GM12878 (cell line): Measurements from ENCODE around the gene CINP. TPM values are rescaled to one million over a fixed set of nuclear protein-coding genes. Genes with fewer than 3 reads are reported as not detected.

Experiments used
- ASH2L ChIP-seq: fragments of 300-600, 200-600 bp; sonication (generic); IDR thresholded peaks from 2 replicates; pipeline ENCODE4 v1.6.1; 2017; ENCODE audit warnings: low read depth, mild to moderate bottlenecking, borderline replicate concordance
- BCL11A ChIP-seq: IDR thresholded peaks from 2 replicates; pipeline ENCODE4 v1.6.1; 2011; ENCODE audit warnings: low read depth, low read length
- BHLHE40 ChIP-seq, 2 experiments: fragments of 450-650 bp in 1 of 2; IDR thresholded peaks; 2 replicates each; pipeline ENCODE4 v1.6.1; 2011 to 2017; ENCODE audit warnings: low read depth in 2 of 2, borderline replicate concordance in 1 of 2, improper control_type of control experiment in 1 of 2, low read length in 1 of 2, mild to moderate bottlenecking in 1 of 2
- BMI1 ChIP-seq: fragments of 450-650 bp; IDR thresholded peaks from 2 replicates; pipeline ENCODE4 v1.6.1; 2016; ENCODE audit warnings: mild to moderate bottlenecking, moderate library complexity, borderline replicate concordance
- CHD1 ChIP-seq: IDR thresholded peaks from 2 replicates; pipeline ENCODE4 v1.6.1; 2012; ENCODE audit warnings: low read depth, low read length, improper control_type of control experiment
- CREB1 ChIP-seq: IDR thresholded peaks from 2 replicates; pipeline ENCODE4 v1.6.1; 2012; ENCODE audit warnings: low read depth, mild to moderate bottlenecking, inconsistent platforms
- ESRRA ChIP-seq: IDR thresholded peaks from 2 replicates; pipeline ENCODE4 v1.6.1; 2012; ENCODE audit warnings: mild to moderate bottlenecking, low read length, improper control_type of control experiment
- MTA2 ChIP-seq: fragments of 450-650 bp; IDR thresholded peaks from 2 replicates; pipeline ENCODE4 v1.6.1; 2016; ENCODE audit warnings: low read depth, mild to moderate bottlenecking, moderate library complexity
- MTA3 ChIP-seq: IDR thresholded peaks from 2 replicates; pipeline ENCODE4 v1.6.1; 2012; ENCODE audit warnings: low read length, inconsistent platforms, borderline replicate concordance
- NFIC ChIP-seq: IDR thresholded peaks from 2 replicates; pipeline ENCODE4 v1.6.1; 2012; ENCODE audit warnings: low read depth, mild to moderate bottlenecking, inconsistent platforms, low read length, moderate library complexity
- NR2C1 ChIP-seq: fragments of 450-650 bp; IDR thresholded peaks from 2 replicates; pipeline ENCODE4 v1.6.1; 2017; ENCODE audit warnings: antibody characterized with exemption, mild to moderate bottlenecking, moderate library complexity
- NR2F1 ChIP-seq: fragments of 450-650 bp; conservative IDR thresholded peaks from 2 replicates; pipeline ENCODE4 v1.6.1; 2017; ENCODE audit warnings: mild to moderate bottlenecking
- RFX5 ChIP-seq: IDR thresholded peaks from 2 replicates; pipeline ENCODE4 v1.6.1; 2011; ENCODE audit warnings: low read depth, low read length, improper control_type of control experiment
- SMAD1 ChIP-seq: fragments of 450-650 bp; IDR thresholded peaks from 2 replicates; pipeline ENCODE4 v1.6.1; 2018; ENCODE audit warnings: mild to moderate bottlenecking, low read depth; ENCODE audit not compliant: partially characterized antibody
- SPI1 ChIP-seq: IDR thresholded peaks from 2 replicates; pipeline ENCODE4 v1.6.1; 2011; ENCODE audit warnings: low read depth, mild to moderate bottlenecking, low read length, moderate library complexity, borderline replicate concordance; ENCODE audit not compliant: insufficient read depth
- SREBF1 ChIP-seq: IDR thresholded peaks from 2 replicates; pipeline ENCODE4 v1.6.1; 2012; ENCODE audit warnings: mild to moderate bottlenecking, low read length
- TARDBP ChIP-seq: IDR thresholded peaks from 2 replicates; pipeline ENCODE4 v1.6.1; 2016; ENCODE audit warnings: borderline replicate concordance
- TCF12 ChIP-seq: IDR thresholded peaks from 2 replicates; pipeline ENCODE4 v1.6.1; 2011; ENCODE audit warnings: low read depth, mild to moderate bottlenecking, low read length
- ZNF274 ChIP-seq: IDR thresholded peaks from one replicate; pipeline ENCODE4 v1.8.0; 2011; ENCODE audit not compliant: insufficient read length, insufficient read depth
- polyA plus RNA-seq, 11 experiments: library from polyadenylated mRNA; depleted of rRNA in 4 of 11; unstranded in 6 of 11; stranded (reverse) in 5 of 11; fragments of >200 nt; fragmentation: Nextera tagmentation in 4 of 11; fragmentation: Illumina TruSeq in 1 of 11; extraction: Ambion mirVana in 4 of 11; extraction: Trizol in 1 of 11; gene quantifications; 1 replicate in 1 of 11; 2 replicates in 10 of 11; pipeline versions ENCODE4 v1.2.1 to v1.2.3, GENCODE V29; 2011 to 2016; ENCODE audit warnings: inconsistent platforms in 2 of 11, missing spikeins in 2 of 11, low read depth in 1 of 11
- total RNA-seq, 4 experiments: library from RNA; depleted of rRNA in 3 of 4; stranded (reverse); fragments of >200 nt in 3 of 4; fragmentation: Illumina TruSeq in 1 of 4; extraction: Trizol in 1 of 4; gene quantifications; 2 replicates each; pipeline versions ENCODE4 v1.2.1 to v1.2.3, GENCODE V29; 2013 to 2021
- TF ChIP-seq, protein P1 (sequence below): IDR thresholded peaks from 2 replicates; pipeline ENCODE4 v1.6.1; 2012; ENCODE audit warnings: mild to moderate bottlenecking, low read depth, low read length
- TF ChIP-seq, protein P2 (sequence below): fragments of 450-650 bp; IDR thresholded peaks from 2 replicates; pipeline ENCODE4 v1.6.1; 2016; ENCODE audit warnings: mild to moderate bottlenecking
- TF ChIP-seq, protein P3 (sequence below): fragments of 450-650 bp; IDR thresholded peaks from 2 replicates; pipeline ENCODE4 v1.6.1; 2017; ENCODE audit warnings: mild to moderate bottlenecking, moderate library complexity

CINP gene
- total and polyA plus RNA-seq, 10 of the 15 experiments (the other 5 are each of a cell fraction or from before 2014, with no cell fraction given) = 45.4 to 73.3 (median 52.9) TPM

- TF ChIP-seq, protein P1, sequence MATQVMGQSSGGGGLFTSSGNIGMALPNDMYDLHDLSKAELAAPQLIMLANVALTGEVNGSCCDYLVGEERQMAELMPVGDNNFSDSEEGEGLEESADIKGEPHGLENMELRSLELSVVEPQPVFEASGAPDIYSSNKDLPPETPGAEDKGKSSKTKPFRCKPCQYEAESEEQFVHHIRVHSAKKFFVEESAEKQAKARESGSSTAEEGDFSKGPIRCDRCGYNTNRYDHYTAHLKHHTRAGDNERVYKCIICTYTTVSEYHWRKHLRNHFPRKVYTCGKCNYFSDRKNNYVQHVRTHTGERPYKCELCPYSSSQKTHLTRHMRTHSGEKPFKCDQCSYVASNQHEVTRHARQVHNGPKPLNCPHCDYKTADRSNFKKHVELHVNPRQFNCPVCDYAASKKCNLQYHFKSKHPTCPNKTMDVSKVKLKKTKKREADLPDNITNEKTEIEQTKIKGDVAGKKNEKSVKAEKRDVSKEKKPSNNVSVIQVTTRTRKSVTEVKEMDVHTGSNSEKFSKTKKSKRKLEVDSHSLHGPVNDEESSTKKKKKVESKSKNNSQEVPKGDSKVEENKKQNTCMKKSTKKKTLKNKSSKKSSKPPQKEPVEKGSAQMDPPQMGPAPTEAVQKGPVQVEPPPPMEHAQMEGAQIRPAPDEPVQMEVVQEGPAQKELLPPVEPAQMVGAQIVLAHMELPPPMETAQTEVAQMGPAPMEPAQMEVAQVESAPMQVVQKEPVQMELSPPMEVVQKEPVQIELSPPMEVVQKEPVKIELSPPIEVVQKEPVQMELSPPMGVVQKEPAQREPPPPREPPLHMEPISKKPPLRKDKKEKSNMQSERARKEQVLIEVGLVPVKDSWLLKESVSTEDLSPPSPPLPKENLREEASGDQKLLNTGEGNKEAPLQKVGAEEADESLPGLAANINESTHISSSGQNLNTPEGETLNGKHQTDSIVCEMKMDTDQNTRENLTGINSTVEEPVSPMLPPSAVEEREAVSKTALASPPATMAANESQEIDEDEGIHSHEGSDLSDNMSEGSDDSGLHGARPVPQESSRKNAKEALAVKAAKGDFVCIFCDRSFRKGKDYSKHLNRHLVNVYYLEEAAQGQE = no peak
- no peak for TF ChIP-seq MTA3
- no peak for TF ChIP-seq ASH2L
- TF ChIP-seq CHD1 = no peak
- peak; percentile 98 for TF ChIP-seq BMI1
- TF ChIP-seq NR2C1 = no peak
- TF ChIP-seq BHLHE40 (IDR thresholded peaks at IDR 0.05; ENCODE audit: borderline replicate concordance in 1 of 2, low read depth in 2 of 2, low read length in 1 of 2) = no peak; a peak in 1 of 4 replicates
- TF ChIP-seq NR2F1 = no peak
- TF ChIP-seq NFIC = no peak
- no peak for TF ChIP-seq SMAD1
- no peak for TF ChIP-seq BCL11A
- TF ChIP-seq SREBF1 = no peak
- TF ChIP-seq, protein P2, sequence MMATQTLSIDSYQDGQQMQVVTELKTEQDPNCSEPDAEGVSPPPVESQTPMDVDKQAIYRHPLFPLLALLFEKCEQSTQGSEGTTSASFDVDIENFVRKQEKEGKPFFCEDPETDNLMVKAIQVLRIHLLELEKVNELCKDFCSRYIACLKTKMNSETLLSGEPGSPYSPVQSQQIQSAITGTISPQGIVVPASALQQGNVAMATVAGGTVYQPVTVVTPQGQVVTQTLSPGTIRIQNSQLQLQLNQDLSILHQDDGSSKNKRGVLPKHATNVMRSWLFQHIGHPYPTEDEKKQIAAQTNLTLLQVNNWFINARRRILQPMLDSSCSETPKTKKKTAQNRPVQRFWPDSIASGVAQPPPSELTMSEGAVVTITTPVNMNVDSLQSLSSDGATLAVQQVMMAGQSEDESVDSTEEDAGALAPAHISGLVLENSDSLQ = 0 out of 2 replicates have a peak, but pooled peaks have one; percentile 11
- TF ChIP-seq CREB1 = no peak
- TF ChIP-seq TCF12 = no peak
- TF ChIP-seq ESRRA = no peak
- no peak for TF ChIP-seq MTA2
- no peak for TF ChIP-seq TARDBP
- TF ChIP-seq ZNF274 = no peak
- no peak for TF ChIP-seq SPI1
- TF ChIP-seq, protein P3, sequence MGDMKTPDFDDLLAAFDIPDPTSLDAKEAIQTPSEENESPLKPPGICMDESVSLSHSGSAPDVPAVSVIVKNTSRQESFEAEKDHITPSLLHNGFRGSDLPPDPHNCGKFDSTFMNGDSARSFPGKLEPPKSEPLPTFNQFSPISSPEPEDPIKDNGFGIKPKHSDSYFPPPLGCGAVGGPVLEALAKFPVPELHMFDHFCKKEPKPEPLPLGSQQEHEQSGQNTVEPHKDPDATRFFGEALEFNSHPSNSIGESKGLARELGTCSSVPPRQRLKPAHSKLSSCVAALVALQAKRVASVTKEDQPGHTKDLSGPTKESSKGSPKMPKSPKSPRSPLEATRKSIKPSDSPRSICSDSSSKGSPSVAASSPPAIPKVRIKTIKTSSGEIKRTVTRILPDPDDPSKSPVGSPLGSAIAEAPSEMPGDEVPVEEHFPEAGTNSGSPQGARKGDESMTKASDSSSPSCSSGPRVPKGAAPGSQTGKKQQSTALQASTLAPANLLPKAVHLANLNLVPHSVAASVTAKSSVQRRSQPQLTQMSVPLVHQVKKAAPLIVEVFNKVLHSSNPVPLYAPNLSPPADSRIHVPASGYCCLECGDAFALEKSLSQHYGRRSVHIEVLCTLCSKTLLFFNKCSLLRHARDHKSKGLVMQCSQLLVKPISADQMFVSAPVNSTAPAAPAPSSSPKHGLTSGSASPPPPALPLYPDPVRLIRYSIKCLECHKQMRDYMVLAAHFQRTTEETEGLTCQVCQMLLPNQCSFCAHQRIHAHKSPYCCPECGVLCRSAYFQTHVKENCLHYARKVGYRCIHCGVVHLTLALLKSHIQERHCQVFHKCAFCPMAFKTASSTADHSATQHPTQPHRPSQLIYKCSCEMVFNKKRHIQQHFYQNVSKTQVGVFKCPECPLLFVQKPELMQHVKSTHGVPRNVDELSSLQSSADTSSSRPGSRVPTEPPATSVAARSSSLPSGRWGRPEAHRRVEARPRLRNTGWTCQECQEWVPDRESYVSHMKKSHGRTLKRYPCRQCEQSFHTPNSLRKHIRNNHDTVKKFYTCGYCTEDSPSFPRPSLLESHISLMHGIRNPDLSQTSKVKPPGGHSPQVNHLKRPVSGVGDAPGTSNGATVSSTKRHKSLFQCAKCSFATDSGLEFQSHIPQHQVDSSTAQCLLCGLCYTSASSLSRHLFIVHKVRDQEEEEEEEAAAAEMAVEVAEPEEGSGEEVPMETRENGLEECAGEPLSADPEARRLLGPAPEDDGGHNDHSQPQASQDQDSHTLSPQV = no peak
- peak; percentile 35; the same call in 1 of the 2 replicates for TF ChIP-seq RFX5
These were observed 57.8 kb downstream of the CINP start, which contains the start of gene MOK (continued) for GRCh38 chr14:102304611-102305506.
